Glutamatergic neuron (in vitro differentiated cells): ENCODE measurements around the gene PTPN14. TPM values are rescaled to one million over a fixed set of nuclear protein-coding genes. Genes with fewer than 3 reads are reported as not detected.

ENCODE experiments used
- DNase-seq: peaks from one replicate; pipeline ENCODE4 v3.0.0; 2022
- H3K27ac Mint-ChIP-seq: one replicate; pipeline ENCODE4 v1.8.0; 2020; ENCODE audit warnings: mild to moderate bottlenecking, mixed read lengths, inconsistent platforms; ENCODE audit not compliant: unreplicated experiment
- H3K27me3 Mint-ChIP-seq: one replicate; pipeline ENCODE4 v1.8.0; 2020; ENCODE audit warnings: mild to moderate bottlenecking, moderate library complexity, mixed read lengths, inconsistent platforms; ENCODE audit not compliant: unreplicated experiment
- H3K36me3 Mint-ChIP-seq: one replicate; pipeline ENCODE4 v1.8.0; 2020; ENCODE audit warnings: mild to moderate bottlenecking, mixed read lengths, inconsistent platforms; ENCODE audit not compliant: unreplicated experiment
- H3K4me1 Mint-ChIP-seq: one replicate; pipeline ENCODE4 v1.8.0; 2020; ENCODE audit warnings: mild to moderate bottlenecking, low read depth, mixed read lengths, inconsistent platforms; ENCODE audit not compliant: unreplicated experiment
- H3K4me3 Mint-ChIP-seq: one replicate; pipeline ENCODE4 v1.8.0; 2020; ENCODE audit warnings: mild to moderate bottlenecking, mixed read lengths, inconsistent platforms; ENCODE audit not compliant: unreplicated experiment
- H3K9me3 Mint-ChIP-seq: one replicate; pipeline ENCODE4 v1.8.0; 2020; ENCODE audit warnings: mild to moderate bottlenecking, moderate library complexity, mixed read lengths, inconsistent platforms; ENCODE audit not compliant: unreplicated experiment
- total RNA-seq: library from RNA; stranded (reverse); fragmentation: NEBNext Ultra II Directional; extraction: Animal tissue kit (Norgen Biotek cat#: 25700); gene quantifications from one replicate; pipeline ENCODE4 v1.2.1, GENCODE V29; 2021; ENCODE audit not compliant: unreplicated experiment
- TF ChIP-seq, protein P1 (sequence below): fragments of 200-600 bp; sonication (generic); IDR thresholded peaks from one replicate; pipeline ENCODE4 v1.5.0; 2021; ENCODE audit not compliant: partially characterized antibody, unreplicated experiment

The PTPN14 gene
- total RNA-seq, 1 donor from 2014 or later, result 1.7 TPM

DNA sequence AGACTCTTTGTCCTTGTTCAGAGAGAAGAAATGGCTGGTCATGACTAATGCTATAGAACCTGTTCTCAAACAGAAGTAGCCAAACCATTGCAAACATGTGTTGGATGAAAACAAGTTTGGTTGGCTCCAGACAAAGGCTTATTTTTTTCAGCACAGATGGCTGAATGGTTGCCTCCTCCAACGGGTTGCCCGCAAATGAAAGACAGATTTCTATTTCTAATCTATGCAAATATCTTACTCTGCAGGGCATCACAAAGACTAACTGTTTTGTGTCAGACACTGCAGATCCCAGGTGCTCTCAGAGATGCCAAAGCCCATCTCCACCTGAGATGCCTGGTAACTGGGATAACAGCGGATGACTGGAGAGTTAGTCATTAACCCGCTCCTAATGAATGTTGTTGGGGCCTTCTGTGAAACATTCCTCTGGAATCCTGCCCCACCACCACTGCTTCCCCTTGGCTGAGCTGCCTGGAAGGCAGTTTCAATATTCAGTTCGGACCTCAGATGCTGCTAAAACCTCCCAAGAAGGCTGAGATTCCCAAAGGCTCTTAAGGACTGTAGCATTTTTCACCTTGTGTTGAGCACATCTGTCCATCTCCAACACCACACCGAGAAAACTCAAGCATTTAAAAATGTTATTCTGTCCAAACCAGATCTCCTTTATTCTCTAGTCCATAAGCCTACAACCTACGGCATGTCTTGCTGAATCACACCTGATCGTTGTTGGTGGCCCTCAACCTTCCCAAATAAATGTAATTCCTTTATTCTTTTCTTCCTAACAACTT, 104.4 kb downstream of the PTPN14 start:
- no peak for DNase-seq
- H3K36me3 Mint-ChIP-seq, result no peaks in the 10 kb centered on the region
- TF ChIP-seq, protein P1, sequence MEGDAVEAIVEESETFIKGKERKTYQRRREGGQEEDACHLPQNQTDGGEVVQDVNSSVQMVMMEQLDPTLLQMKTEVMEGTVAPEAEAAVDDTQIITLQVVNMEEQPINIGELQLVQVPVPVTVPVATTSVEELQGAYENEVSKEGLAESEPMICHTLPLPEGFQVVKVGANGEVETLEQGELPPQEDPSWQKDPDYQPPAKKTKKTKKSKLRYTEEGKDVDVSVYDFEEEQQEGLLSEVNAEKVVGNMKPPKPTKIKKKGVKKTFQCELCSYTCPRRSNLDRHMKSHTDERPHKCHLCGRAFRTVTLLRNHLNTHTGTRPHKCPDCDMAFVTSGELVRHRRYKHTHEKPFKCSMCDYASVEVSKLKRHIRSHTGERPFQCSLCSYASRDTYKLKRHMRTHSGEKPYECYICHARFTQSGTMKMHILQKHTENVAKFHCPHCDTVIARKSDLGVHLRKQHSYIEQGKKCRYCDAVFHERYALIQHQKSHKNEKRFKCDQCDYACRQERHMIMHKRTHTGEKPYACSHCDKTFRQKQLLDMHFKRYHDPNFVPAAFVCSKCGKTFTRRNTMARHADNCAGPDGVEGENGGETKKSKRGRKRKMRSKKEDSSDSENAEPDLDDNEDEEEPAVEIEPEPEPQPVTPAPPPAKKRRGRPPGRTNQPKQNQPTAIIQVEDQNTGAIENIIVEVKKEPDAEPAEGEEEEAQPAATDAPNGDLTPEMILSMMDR, result no peak
- H3K27ac Mint-ChIP-seq, result peak overlapping the region; percentile 67
- peaks cover 41% of the 10 kb centered on the region for H3K4me1 Mint-ChIP-seq
- H3K9me3 Mint-ChIP-seq, result peaks cover 2% of the 10 kb centered on the region
- H3K27me3 Mint-ChIP-seq, result no peaks in the 10 kb centered on the region
- peak overlapping the region; percentile 18 for H3K4me3 Mint-ChIP-seq

DNA sequence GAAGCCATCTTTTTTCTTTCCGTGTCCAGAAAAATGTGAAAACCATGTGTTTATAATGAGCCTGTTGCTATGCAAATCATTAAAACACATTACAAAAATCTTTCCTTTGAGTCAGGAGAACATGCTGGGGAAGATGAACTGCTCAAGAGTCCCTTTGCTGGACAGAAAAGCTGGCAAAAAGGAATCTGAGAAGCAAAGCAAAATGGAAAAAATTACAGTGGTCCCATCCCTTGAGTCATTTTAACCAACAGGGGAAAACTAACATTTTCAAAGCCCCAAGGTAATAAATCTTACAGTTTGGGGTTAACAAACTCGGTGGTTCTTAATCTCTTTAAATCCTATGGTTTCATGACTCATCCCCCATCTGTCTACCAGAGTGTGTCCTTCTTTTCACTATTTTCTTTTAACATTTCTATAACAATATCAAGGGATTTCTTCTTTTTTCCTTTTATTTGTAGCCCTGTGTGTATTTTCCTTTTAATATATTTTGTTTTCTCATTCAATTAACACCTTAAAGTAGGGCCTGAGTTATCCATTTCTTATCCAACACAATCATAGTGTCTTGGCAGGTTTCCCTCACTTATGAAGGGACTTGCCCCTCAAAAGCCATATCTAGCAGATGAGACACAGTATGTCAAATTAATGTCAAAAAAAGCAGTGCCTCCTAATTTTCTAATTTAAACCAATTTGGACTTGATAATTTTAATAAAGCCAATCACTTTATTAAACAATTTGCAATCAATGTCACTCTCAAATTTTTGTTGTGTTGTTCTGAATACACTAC, 105.4 kb downstream of the PTPN14 start:
- no peak for DNase-seq
- Mint-ChIP-seq H3K4me3 (peak overlapping the region; percentile 42), H3K36me3 (no peaks in the 10 kb centered on the region), H3K27ac (peak overlapping the region; percentile 77), H3K9me3 (peaks cover 2% of the 10 kb centered on the region), H3K4me1 (peaks cover 47% of the 10 kb centered on the region), H3K27me3 (no peaks in the 10 kb centered on the region)
- TF ChIP-seq, protein P1, result no peak

DNA sequence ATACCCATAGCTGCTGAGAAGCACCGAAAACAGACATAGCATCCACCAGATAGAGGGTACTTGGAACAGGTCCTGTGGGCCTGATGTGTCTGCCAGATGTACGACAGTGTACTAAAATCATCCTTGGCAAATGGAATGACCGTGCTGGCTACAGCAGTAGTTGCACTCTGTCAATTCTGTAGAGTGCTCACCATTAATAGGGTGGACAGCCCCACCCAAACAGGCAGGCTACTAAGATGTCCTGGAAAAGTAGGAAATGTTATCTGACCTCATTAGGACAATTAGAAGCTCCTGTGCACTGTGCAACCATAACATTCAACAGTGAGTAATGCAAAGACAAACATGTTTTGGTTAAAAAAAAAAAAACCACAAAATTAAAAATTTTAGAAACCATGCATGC, 106.2 kb downstream of the PTPN14 start:
- TF ChIP-seq, protein P1, result no peak
- Mint-ChIP-seq H3K36me3 (no peaks in the 10 kb centered on the region), H3K4me3 (no peak overlapping the region), H3K9me3 (peaks cover 2% of the 10 kb centered on the region), H3K4me1 (peaks cover 55% of the 10 kb centered on the region), H3K27me3 (no peaks in the 10 kb centered on the region), H3K27ac (no peak overlapping the region)
- DNase-seq, result no peak

DNA sequence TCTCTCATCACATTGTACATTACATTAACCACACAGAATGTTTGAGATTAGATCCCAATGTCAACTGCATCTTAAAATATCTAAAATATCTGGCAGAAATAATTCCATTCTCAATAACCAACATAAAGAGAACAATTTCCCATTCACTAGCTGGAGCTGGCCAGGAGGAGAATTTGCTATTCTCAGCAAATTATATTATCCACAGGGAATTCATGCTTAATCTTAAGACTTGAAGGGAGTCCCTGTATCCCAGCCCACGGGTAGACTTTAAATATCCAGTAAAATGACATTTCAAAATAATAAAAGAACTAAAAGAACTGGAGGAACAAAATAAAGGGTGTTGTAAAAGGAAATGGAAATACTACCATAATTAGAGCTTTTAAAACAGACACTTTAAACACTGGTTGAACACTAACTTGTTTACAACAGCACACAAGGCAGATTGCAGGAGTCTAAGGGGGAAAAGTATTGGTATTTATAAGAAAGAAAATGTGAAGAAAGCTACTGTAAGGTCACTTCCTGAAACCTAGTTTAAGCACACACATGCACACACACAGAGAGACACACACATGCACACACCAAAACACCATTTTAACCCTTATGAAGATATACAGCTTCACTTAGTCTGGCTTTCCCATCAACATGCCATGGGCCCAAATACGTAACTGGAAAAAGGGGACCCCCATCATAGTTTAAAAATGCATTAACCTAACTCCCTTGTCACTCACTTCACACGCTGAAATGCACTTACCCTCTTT, 107.0 kb downstream of the PTPN14 start:
- H3K4me1 Mint-ChIP-seq, result peaks cover 60% of the 10 kb centered on the region
- no peaks in the 10 kb centered on the region for H3K36me3 Mint-ChIP-seq
- no peak overlapping the region for H3K4me3 Mint-ChIP-seq
- peaks cover 2% of the 10 kb centered on the region for H3K9me3 Mint-ChIP-seq
- TF ChIP-seq, protein P1, result no peak
- H3K27me3 Mint-ChIP-seq, result no peaks in the 10 kb centered on the region
- no peak overlapping the region for H3K27ac Mint-ChIP-seq
- no peak for DNase-seq
